CD14-positive monocyte (primary cell): Measurements from ENCODE around the gene ZFAND2B. TPM values are rescaled to one million over a fixed set of nuclear protein-coding genes. Genes with fewer than 3 reads are reported as not detected.
A peak's percentile ranks its signal among the peaks of the same experiment; 100 is the strongest.

Experiments
- DNase-seq, 3 donors: peaks; one replicate each; pipeline ENCODE4 v3.0.0-alpha.2; 2011 to 2022
- H2AFZ ChIP-seq: 2 replicates; pipeline ENCODE4 v1.6.0; 2012; ENCODE audit warnings: mild to moderate bottlenecking, low read depth, low read length, inconsistent platforms; ENCODE audit not compliant: insufficient read depth, poor library complexity, severe bottlenecking
- H3K27ac ChIP-seq, 2 donors: 1 replicate in 1 of 2; 2 replicates in 1 of 2; pipeline ENCODE4 v1.5.1; 2012 to 2013; ENCODE audit warnings: low read length in 2 of 2, control low read depth in 1 of 2, inconsistent platforms in 1 of 2, low read depth in 1 of 2, mild to moderate bottlenecking in 1 of 2
- H3K27me3 ChIP-seq, 2 donors: one replicate each; pipeline versions ENCODE4 v1.6.0 to v1.6.1; 2011 to 2013; ENCODE audit warnings: low read length in 2 of 2; ENCODE audit not compliant: control insufficient read depth in 2 of 2, insufficient read depth in 2 of 2
- H3K36me3 ChIP-seq, 2 donors: replicated peaks in 1 of 2; 1 replicate in 1 of 2; 2 replicates in 1 of 2; pipeline versions ENCODE4 v1.5.1 to v1.6.1; 2012 to 2013; ENCODE audit warnings: low read length in 2 of 2, control low read depth in 1 of 2, inconsistent platforms in 1 of 2, mild to moderate bottlenecking in 1 of 2; ENCODE audit not compliant: insufficient read depth in 2 of 2, control insufficient read depth in 1 of 2
- H3K4me1 ChIP-seq, 2 donors: 1 replicate in 1 of 2; 2 replicates in 1 of 2; pipeline versions ENCODE4 v1.5.1 to v1.6.1; 2012 to 2013; ENCODE audit warnings: low read length in 2 of 2, control low read depth in 1 of 2, inconsistent platforms in 1 of 2, mild to moderate bottlenecking in 1 of 2, moderate library complexity in 1 of 2; ENCODE audit not compliant: insufficient read depth in 2 of 2, control insufficient read depth in 1 of 2
- H3K4me2 ChIP-seq: replicated peaks from 2 replicates; pipeline ENCODE3; 2012; ENCODE audit warnings: low read length, moderate library complexity, mild to moderate bottlenecking; ENCODE audit not compliant: poor library complexity, severe bottlenecking; ENCODE audit errors: extremely low read depth
- H3K4me3 ChIP-seq, 3 experiments: fragments of 200-600 bp in 1 of 3; sonication (generic) in 1 of 3; replicated peaks in 1 of 3; 1 replicate in 2 of 3; 2 replicates in 1 of 3; pipeline ENCODE4 v1.5.1; 2011 to 2013; ENCODE audit warnings: low read length in 3 of 3, mild to moderate bottlenecking in 3 of 3, control low read depth in 2 of 3, low read depth in 2 of 3, inconsistent platforms in 1 of 3, moderate library complexity in 1 of 3
- H3K79me2 ChIP-seq: 2 replicates; pipeline ENCODE4 v1.6.0; 2012; ENCODE audit warnings: mild to moderate bottlenecking, control low read depth, inconsistent platforms, low read length, moderate library complexity; ENCODE audit not compliant: insufficient read depth
- H3K9ac ChIP-seq: 2 replicates; pipeline ENCODE4 v1.6.0; 2017; ENCODE audit warnings: low read length, mild to moderate bottlenecking; ENCODE audit not compliant: insufficient read depth, poor library complexity, severe bottlenecking
- H3K9me3 ChIP-seq, 2 donors: replicated peaks in 1 of 2; 1 replicate in 1 of 2; 2 replicates in 1 of 2; pipeline versions ENCODE4 v1.5.1 to v1.6.1; 2012 to 2013; ENCODE audit warnings: low read length in 2 of 2, control low read depth in 1 of 2; ENCODE audit not compliant: control insufficient read depth in 1 of 2, insufficient read depth in 1 of 2
- H4K20me1 ChIP-seq: 2 replicates; pipeline ENCODE4 v1.6.0; 2012; ENCODE audit warnings: mild to moderate bottlenecking, low read length, control low read depth, moderate library complexity; ENCODE audit not compliant: insufficient read depth
- H3K27ac Mint-ChIP-seq, 7 donors: one replicate each; pipeline ENCODE4 v1.8.0; 2020; ENCODE audit warnings: mild to moderate bottlenecking in 7 of 7, mixed read lengths in 7 of 7, moderate library complexity in 6 of 7, inconsistent platforms in 2 of 7
- H3K27me3 Mint-ChIP-seq, 3 donors: one replicate each; pipeline ENCODE4 v1.8.0; 2021 to 2022; ENCODE audit warnings: low read depth in 3 of 3, mild to moderate bottlenecking in 3 of 3, mixed read lengths in 3 of 3, moderate library complexity in 3 of 3, inconsistent platforms in 1 of 3
- H3K36me3 Mint-ChIP-seq, 2 donors: one replicate each; pipeline ENCODE4 v1.8.0; 2020; ENCODE audit warnings: mixed read lengths in 2 of 2, inconsistent platforms in 1 of 2, mild to moderate bottlenecking in 1 of 2
- H3K4me1 Mint-ChIP-seq: one replicate; pipeline ENCODE4 v1.8.0; 2020; ENCODE audit warnings: mild to moderate bottlenecking, mixed read lengths
- H3K4me3 Mint-ChIP-seq, 2 donors: one replicate each; pipeline ENCODE4 v1.8.0; 2020; ENCODE audit warnings: mild to moderate bottlenecking in 2 of 2, mixed read lengths in 2 of 2, moderate library complexity in 1 of 2
- H3K9me3 Mint-ChIP-seq, 7 donors: one replicate each; pipeline ENCODE4 v1.8.0; 2020 to 2022; ENCODE audit warnings: mixed read lengths in 7 of 7, mild to moderate bottlenecking in 6 of 7, moderate library complexity in 6 of 7, inconsistent platforms in 2 of 7
- WGBS: methylation state at CpG from one replicate; pipeline ENCODE4 v1.1.5; 2013; ENCODE audit warnings: missing lambda C conversion rate; ENCODE audit not compliant: insufficient coverage; 5-methylcytosine and 5-hydroxymethylcytosine counted together
- intact Hi-C, 2 donors: fragments of 100-400 bp; cut with micrococcal nuclease; formaldehyde crosslinking; loops; one replicate each; pipeline versions ENCODE4 v1.15.0 to v1.15.1; 2023
- polyA plus RNA-seq, 3 donors: library from polyadenylated mRNA; depleted of rRNA in 1 of 3; unstranded in 2 of 3; stranded (reverse) in 1 of 3; fragments of 300-500 nt in 2 of 3; fragments of >200 nt in 1 of 3; fragmentation: Illumina TruSeq in 2 of 3; gene quantifications; 1 replicate in 2 of 3; 2 replicates in 1 of 3; pipeline ENCODE4 v1.2.3, GENCODE V29; 2012 to 2021
- TF ChIP-seq, protein P1 (sequence below): fragments of 200-600 bp; IDR thresholded peaks from one replicate; pipeline ENCODE4 v1.8.0; 2022; ENCODE audit warnings: antibody characterized with exemption, mild to moderate bottlenecking

ZFAND2B gene
- polyA plus RNA-seq, 3 donors, result 45.7 to 98.9 (median 53.2) TPM

DNA sequence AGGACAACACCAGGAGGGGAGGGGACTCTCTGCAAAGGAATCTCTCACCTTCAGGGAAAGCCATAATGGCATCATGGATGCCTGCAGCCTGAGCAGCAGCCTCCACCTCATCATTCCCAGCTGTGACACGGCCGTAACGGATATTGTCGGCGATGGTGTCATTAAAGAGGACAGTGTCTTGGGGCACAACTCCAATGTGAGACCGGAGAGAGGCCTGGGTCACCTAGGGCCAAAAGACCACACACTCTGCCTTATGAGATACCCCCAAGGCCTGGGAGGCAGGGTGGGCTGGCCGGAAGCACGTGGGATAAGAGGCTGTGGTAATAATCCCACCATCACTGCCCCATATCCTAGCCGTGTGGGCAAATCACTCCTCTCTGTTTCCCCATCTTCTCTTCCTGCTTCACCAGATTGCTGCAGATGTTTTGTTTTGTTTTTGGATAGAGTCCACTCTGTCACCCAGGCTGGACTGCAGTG lies 4.3 kb downstream of the ZFAND2B start:
- no peak overlapping the region for H2AFZ ChIP-seq
- DNase-seq, result no peak
- TF ChIP-seq, protein P1, sequence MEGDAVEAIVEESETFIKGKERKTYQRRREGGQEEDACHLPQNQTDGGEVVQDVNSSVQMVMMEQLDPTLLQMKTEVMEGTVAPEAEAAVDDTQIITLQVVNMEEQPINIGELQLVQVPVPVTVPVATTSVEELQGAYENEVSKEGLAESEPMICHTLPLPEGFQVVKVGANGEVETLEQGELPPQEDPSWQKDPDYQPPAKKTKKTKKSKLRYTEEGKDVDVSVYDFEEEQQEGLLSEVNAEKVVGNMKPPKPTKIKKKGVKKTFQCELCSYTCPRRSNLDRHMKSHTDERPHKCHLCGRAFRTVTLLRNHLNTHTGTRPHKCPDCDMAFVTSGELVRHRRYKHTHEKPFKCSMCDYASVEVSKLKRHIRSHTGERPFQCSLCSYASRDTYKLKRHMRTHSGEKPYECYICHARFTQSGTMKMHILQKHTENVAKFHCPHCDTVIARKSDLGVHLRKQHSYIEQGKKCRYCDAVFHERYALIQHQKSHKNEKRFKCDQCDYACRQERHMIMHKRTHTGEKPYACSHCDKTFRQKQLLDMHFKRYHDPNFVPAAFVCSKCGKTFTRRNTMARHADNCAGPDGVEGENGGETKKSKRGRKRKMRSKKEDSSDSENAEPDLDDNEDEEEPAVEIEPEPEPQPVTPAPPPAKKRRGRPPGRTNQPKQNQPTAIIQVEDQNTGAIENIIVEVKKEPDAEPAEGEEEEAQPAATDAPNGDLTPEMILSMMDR, result no peak
- H3K9ac ChIP-seq, result no peak overlapping the region
- H3K4me2 ChIP-seq, result no peak overlapping the region
- H3K4me1 ChIP-seq, result peaks cover 17 to 19% of the 10 kb centered on the region in 2 donors
- 100% methylated on average over 4 of the region's 9 CpGs for WGBS
- H3K27me3 Mint-ChIP-seq, result peaks cover 2 to 16% (median 8%) of the 10 kb centered on the region in 3 donors
- peaks cover 43 to 49% of the 10 kb centered on the region in 2 donors for H3K36me3 Mint-ChIP-seq
- H3K27ac Mint-ChIP-seq, result peak overlapping the region in 1 of 7 donors; percentile 45
- H4K20me1 ChIP-seq, result peaks cover 10% of the 10 kb centered on the region
- peaks cover 39% of the 10 kb centered on the region for H3K4me1 Mint-ChIP-seq
- H3K4me3 ChIP-seq, result no peak overlapping the region
- no peaks in the 10 kb centered on the region for H3K9me3 ChIP-seq
- intact Hi-C loops, result loop anchor here (2.0 to 5.0 kb wide), 3 partner anchors 40 to 50 kb away; partner anchors contain the start of genes NHEJ1 (in 2 of the 2) and SLC23A3 (in 1 of the 2)
- no peak overlapping the region for H3K4me3 Mint-ChIP-seq
- peaks cover 0 to under 1% of the 10 kb centered on the region in 2 donors for H3K27me3 ChIP-seq
- peaks cover 0 to under 1% (median 0%) of the 10 kb centered on the region in 7 donors for H3K9me3 Mint-ChIP-seq
- H3K27ac ChIP-seq, result no peak overlapping the region
- peaks cover 16 to 31% of the 10 kb centered on the region in 2 donors for H3K36me3 ChIP-seq
- no peaks in the 10 kb centered on the region for H3K79me2 ChIP-seq

DNA sequence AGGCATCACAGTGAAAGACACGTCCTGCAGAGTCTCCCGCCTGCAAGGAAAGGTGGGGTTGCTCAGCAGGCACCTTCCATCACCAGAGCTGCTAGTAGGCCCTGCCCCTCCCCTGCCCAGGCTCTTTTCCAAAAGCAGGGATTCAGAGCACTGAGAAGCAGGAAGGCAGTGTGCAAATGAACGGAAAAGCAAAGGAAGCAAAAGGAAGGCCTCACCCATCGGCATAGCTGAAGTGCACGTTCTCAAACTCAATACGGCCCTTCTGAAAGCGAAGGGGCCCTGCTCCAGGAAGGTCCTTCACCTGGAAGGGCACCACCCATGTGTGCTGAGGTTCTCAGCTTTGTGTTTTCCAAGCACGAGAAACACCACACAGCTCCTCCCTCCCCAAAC lies 6.4 kb downstream of the ZFAND2B start:
- H3K4me2 ChIP-seq, result no peak overlapping the region
- H2AFZ ChIP-seq, result no peak overlapping the region
- peaks cover 10 to 19% (median 19%) of the 10 kb centered on the region in 3 donors for H3K27me3 Mint-ChIP-seq
- TF ChIP-seq, protein P1, result no peak
- DNase-seq, result no peak
- H3K27ac Mint-ChIP-seq, result peak overlapping the region in 1 of 7 donors; percentile 55
- no peak overlapping the region for H3K27ac ChIP-seq
- intact Hi-C loops, result loop anchor here in 1 of 2 donors (5.0 kb wide), 1 partner anchor 51 kb away; the partner anchor contains the start of gene NHEJ1
- peaks cover 0 to 9% of the 10 kb centered on the region in 2 donors for H3K27me3 ChIP-seq
- peaks cover 3% of the 10 kb centered on the region for H4K20me1 ChIP-seq
- peaks cover 0 to 2% (median 0%) of the 10 kb centered on the region in 7 donors for H3K9me3 Mint-ChIP-seq
- peaks cover 15 to 20% of the 10 kb centered on the region in 2 donors for H3K4me1 ChIP-seq
- H3K4me3 ChIP-seq, result no peak overlapping the region
- H3K36me3 Mint-ChIP-seq, result peaks cover 47 to 48% of the 10 kb centered on the region in 2 donors
- H3K36me3 ChIP-seq, result peaks cover 11 to 27% of the 10 kb centered on the region in 2 donors
- H3K4me3 Mint-ChIP-seq, result no peak overlapping the region
- peaks cover 38% of the 10 kb centered on the region for H3K4me1 Mint-ChIP-seq
- H3K9ac ChIP-seq, result no peak overlapping the region
- H3K9me3 ChIP-seq, result no peaks in the 10 kb centered on the region
- no peaks in the 10 kb centered on the region for H3K79me2 ChIP-seq
- WGBS, result 97% methylated on average over 6 of the region's 8 CpGs
